ENCODE results near the gene CKLF.
A peak's percentile ranks its signal among the peaks of the same experiment; 100 is the strongest.
"Not testable (repeated sequence)": the region's sequence is repeated elsewhere in the genome, so short reads cannot be mapped to it uniquely, and the experiment has no call there.

The CKLF gene

GRCh38 chr16:66552286-66553177 lies at the start of gene CKLF:
CKLF (plus strand) TSS chr16:66552576; CDS start chr16:66552716, 140 bp downstream.
- DNase-seq: peak; percentile 95

- DNase-seq: no peak
Measured at GRCh38 chr16:66503030-66503429, 49.3 kb upstream of the CKLF start.

GRCh38 chr16:66503612-66504011 lies 48.8 kb upstream of the CKLF start:
- no peak for DNase-seq

GRCh38 chr16:66507731-66508239 lies 44.6 kb upstream of the CKLF start:
- DNase-seq: peak; percentile 38

GRCh38 chr16:66508248-66508913 lies 44.0 kb upstream of the CKLF start:
- peak; percentile 41 for DNase-seq

- peak; percentile 24 for DNase-seq
Measured at GRCh38 chr16:66508914-66509496, 43.4 kb upstream of the CKLF start.

- DNase-seq: peak; percentile 47
Measured at GRCh38 chr16:66509576-66509975, 42.8 kb upstream of the CKLF start.

- no peak for DNase-seq
Measured at GRCh38 chr16:66510298-66510697, 42.1 kb upstream of the CKLF start.

GRCh38 chr16:66510711-66511601 lies 41.4 kb upstream of the CKLF start:
- no peak for DNase-seq

GRCh38 chr16:66511602-66512271 lies 40.6 kb upstream of the CKLF start:
- no peak for DNase-seq

- no peak for DNase-seq
Measured at GRCh38 chr16:66512272-66513110, 39.9 kb upstream of the CKLF start.

GRCh38 chr16:66513111-66513723 lies 39.2 kb upstream of the CKLF start:
- DNase-seq: no peak

- not testable (repeated sequence) for DNase-seq
Measured at GRCh38 chr16:66514391-66514790, 38.0 kb upstream of the CKLF start.

- not testable (repeated sequence) for DNase-seq
Measured at GRCh38 chr16:66514980-66515595, 37.3 kb upstream of the CKLF start.

- no peak for DNase-seq
Measured at GRCh38 chr16:66515596-66516508, 36.5 kb upstream of the CKLF start.

- no peak for DNase-seq
Measured at GRCh38 chr16:66516509-66516807, 35.9 kb upstream of the CKLF start.

GRCh38 chr16:66516808-66517585 lies 35.4 kb upstream of the CKLF start:
- DNase-seq: peak; percentile 87

GRCh38 chr16:66517586-66518263 lies 34.7 kb upstream of the CKLF start:
- DNase-seq: no peak

Measured in activated CD8-positive, alpha-beta memory T cell treated with anti-CD3 and anti-CD28 coated beads for 24 hours (primary cell).